GM12878 (cell line): ENCODE measurements around the gene DOK1. TPM values are rescaled to one million over a fixed set of nuclear protein-coding genes. Genes with fewer than 3 reads are reported as not detected.

Source experiments
- ATAC-seq: fragments of 200-7000 bp; cut with Tn5 transposase; 3 replicates; pipeline ENCODE4 v1.9.1; 2020; ENCODE audit warnings: mild to moderate bottlenecking, moderate library complexity
- BruUV-seq: library from RNA; stranded (reverse); fragments of 400-500 nt; replicated peaks from 2 replicates; lab custom pipeline; 2021; lab: Mats Ljungman, UMichigan
- CTCF ChIA-PET: fragments of 300-600 bp; sonication (Branson Sonifier 250); formaldehyde crosslinking; extraction: SDS; loops from one replicate; lab custom pipeline; 2021; ENCODE audit warnings: inconsistent platforms; lab: Yijun Ruan, JAX
- POLR2A ChIA-PET: fragments of 350-600 bp; formaldehyde crosslinking; extraction: SDS; loops from one replicate; lab custom pipeline; 2021; ENCODE audit warnings: inconsistent platforms; lab: Charles Lee
- RAD21 ChIA-PET: fragments of 300-600 bp; sonication (Branson Sonifier 250); formaldehyde crosslinking; loops from one replicate; lab custom pipeline; 2023; ENCODE audit warnings: antibody characterized with exemption; ENCODE audit not compliant: unreplicated experiment; lab: Charles Lee
- SMC1A ChIA-PET: fragments of 300-600 bp; sonication (Branson Sonifier 250); formaldehyde crosslinking; loops from one replicate; lab custom pipeline; 2023; ENCODE audit not compliant: unreplicated experiment, uncharacterized antibody; lab: Charles Lee
- DNase-seq: peaks from one replicate; pipeline ENCODE4 v3.0.0-alpha.2; 2011; ENCODE audit warnings: low read depth, low spot score
- FAIRE-seq: peaks from 3 replicates; lab custom pipeline; 2011; peaks lifted over from hg19 to GRCh38; lab: Jason Lieb, UNC
- H2AFZ ChIP-seq: 2 replicates; pipeline ENCODE4 v1.6.0; 2011; ENCODE audit warnings: low read depth, low read length, control low read depth; ENCODE audit not compliant: control insufficient read depth
- H3K27ac ChIP-seq: 2 replicates; pipeline ENCODE4 v1.5.1; 2011; ENCODE audit warnings: control low read depth; ENCODE audit not compliant: control insufficient read depth, insufficient read depth
- H3K27me3 ChIP-seq, 2 experiments: replicated peaks in 1 of 2; 2 replicates each; pipeline versions ENCODE4 v1.6.0 to v1.6.1; 2011; ENCODE audit warnings: low read length in 1 of 2; ENCODE audit not compliant: control insufficient read depth in 2 of 2, insufficient read depth in 2 of 2
- H3K36me3 ChIP-seq, 2 experiments: 2 replicates each; pipeline ENCODE4 v1.5.1; 2011; ENCODE audit warnings: low read length in 1 of 2; ENCODE audit not compliant: control insufficient read depth in 2 of 2, insufficient read depth in 2 of 2
- H3K4me1 ChIP-seq: 2 replicates; pipeline ENCODE4 v1.6.1; 2011; ENCODE audit warnings: mild to moderate bottlenecking, low read length, moderate library complexity, mixed read lengths; ENCODE audit not compliant: control insufficient read depth, insufficient read depth
- H3K4me2 ChIP-seq: 2 replicates; pipeline ENCODE4 v1.6.0; 2011; ENCODE audit warnings: control low read depth; ENCODE audit not compliant: control insufficient read depth, insufficient read depth
- H3K4me3 ChIP-seq: fragments of 200-600 bp; sonication (generic); 2 replicates; pipeline ENCODE4 v1.5.1; 2016
- H3K79me2 ChIP-seq: 2 replicates; pipeline ENCODE4 v1.6.0; 2011; ENCODE audit warnings: low read length; ENCODE audit not compliant: control insufficient read depth, insufficient read depth
- H3K9ac ChIP-seq: 2 replicates; pipeline ENCODE4 v1.8.0; 2011; ENCODE audit warnings: low read length, control low read depth, mixed read lengths; ENCODE audit not compliant: control insufficient read depth, insufficient read depth
- H3K9me3 ChIP-seq: replicated peaks from 3 replicates; pipeline ENCODE4 v1.5.1; 2011; ENCODE audit warnings: mild to moderate bottlenecking, low read length; ENCODE audit not compliant: control insufficient read depth, insufficient read depth
- H4K20me1 ChIP-seq: 2 replicates; pipeline ENCODE4 v1.6.0; 2011; ENCODE audit not compliant: control insufficient read depth, insufficient read depth
- BCL11A ChIP-seq: IDR thresholded peaks from 2 replicates; pipeline ENCODE4 v1.6.1; 2011; ENCODE audit warnings: low read depth, low read length
- E2F4 ChIP-seq: IDR thresholded peaks from 2 replicates; pipeline ENCODE4 v1.6.1; 2012; ENCODE audit warnings: low read depth, low read length, improper control_type of control experiment
- JUNB ChIP-seq: IDR thresholded peaks from 2 replicates; pipeline ENCODE4 v1.6.1; 2016; ENCODE audit warnings: antibody characterized with exemption, mild to moderate bottlenecking
- KAT2A ChIP-seq: conservative IDR thresholded peaks from 2 replicates; pipeline ENCODE4 v1.6.1; 2011; ENCODE audit warnings: low read depth, low read length; ENCODE audit not compliant: control insufficient read depth
- MLLT1 ChIP-seq: fragments of 450-650 bp; IDR thresholded peaks from 2 replicates; pipeline ENCODE4 v1.6.1; 2016; ENCODE audit warnings: mild to moderate bottlenecking
- NFIC ChIP-seq: IDR thresholded peaks from 2 replicates; pipeline ENCODE4 v1.6.1; 2012; ENCODE audit warnings: low read depth, mild to moderate bottlenecking, inconsistent platforms, low read length, moderate library complexity
- TAF1 ChIP-seq: IDR thresholded peaks from 2 replicates; pipeline ENCODE4 v1.6.1; 2011; ENCODE audit warnings: mild to moderate bottlenecking, low read depth, low read length, borderline replicate concordance
- TCF7 ChIP-seq: IDR thresholded peaks from 2 replicates; pipeline ENCODE4 v1.6.1; 2014; ENCODE audit warnings: antibody characterized with exemption, borderline replicate concordance
- ZNF24 ChIP-seq: fragments of 450-650 bp; IDR thresholded peaks from 2 replicates; pipeline ENCODE4 v1.6.1; 2017; ENCODE audit warnings: antibody characterized with exemption, mild to moderate bottlenecking
- ZNF592 ChIP-seq: fragments of 450-650 bp; IDR thresholded peaks from 2 replicates; pipeline ENCODE4 v1.6.1; 2017; ENCODE audit warnings: mild to moderate bottlenecking, moderate library complexity
- ZNF687 ChIP-seq: fragments of 450-650 bp; IDR thresholded peaks from 2 replicates; pipeline ENCODE4 v1.6.1; 2017; ENCODE audit warnings: mild to moderate bottlenecking, moderate library complexity
- WGBS: methylation state at CpG from one replicate; pipeline ENCODE4 v1.1.6; 2016; ENCODE audit warnings: low lambda C conversion rate; ENCODE audit not compliant: insufficient replicate concordance, insufficient coverage; ENCODE audit errors: missing lambda C conversion rate; 5-methylcytosine and 5-hydroxymethylcytosine counted together
- in situ Hi-C: fragments of 300-500 bp; cut with MboI; formaldehyde crosslinking; loops from 9 replicates; pipeline ENCODE4 v1.14.3; 2018; ENCODE audit warnings: mixed read lengths
- intact Hi-C: fragments of 100-400 bp; cut with micrococcal nuclease; formaldehyde crosslinking; loops from one replicate; pipeline ENCODE4 v1.14.2; 2022; ENCODE audit not compliant: unreplicated experiment
- polyA plus RNA-seq, 11 experiments: library from polyadenylated mRNA; depleted of rRNA in 4 of 11; unstranded in 6 of 11; stranded (reverse) in 5 of 11; fragments of >200 nt; fragmentation: Nextera tagmentation in 4 of 11; fragmentation: Illumina TruSeq in 1 of 11; extraction: Ambion mirVana in 4 of 11; extraction: Trizol in 1 of 11; gene quantifications; 1 replicate in 1 of 11; 2 replicates in 10 of 11; pipeline versions ENCODE4 v1.2.1 to v1.2.3, GENCODE V29; 2011 to 2016; ENCODE audit warnings: inconsistent platforms in 2 of 11, missing spikeins in 2 of 11, low read depth in 1 of 11
- total RNA-seq, 4 experiments: library from RNA; depleted of rRNA in 3 of 4; stranded (reverse); fragments of >200 nt in 3 of 4; fragmentation: Illumina TruSeq in 1 of 4; extraction: Trizol in 1 of 4; gene quantifications; 2 replicates each; pipeline versions ENCODE4 v1.2.1 to v1.2.3, GENCODE V29; 2013 to 2021

DOK1 gene
- total and polyA plus RNA-seq, 10 of the 15 experiments (the other 5 are each of a cell fraction or from before 2014, with no cell fraction given): 1.4 to 104 (median 59.7) TPM

GRCh38 chr2:74526649-74527230, 27.8 kb upstream of the DOK1 start (continued):
- TF ChIP-seq ZNF592 (no peak), ZNF24 (no peak), JUNB (no peak), TAF1 (no peak), BCL11A (no peak)
- TF ChIP-seq, all 136 proteins: peak for 0

GRCh38 chr2:74527741-74528140, 26.8 kb upstream of the DOK1 start:
- H3K36me3 ChIP-seq: peaks cover 13 to 29% of the 10 kb centered on the region in 2 experiments
- intact Hi-C loops: no loop called here
- ChIA-PET POLR2A (interaction anchor here (0.7 to 2.6 kb wide), 3 partner anchors 24 to 59 kb away, joined by 3 to 10 read pairs (median 3); partner anchors contain the start of genes CCDC142 and TTC31), CTCF (interaction anchor here (1.5 to 10.4 kb wide), 4 partner anchors 18 to 59 kb away, joined by 4 to 226 read pairs (median 116); partner anchors contain the start of gene PCGF1), RAD21 (interaction anchor here (7.5 kb wide), 1 partner anchor 59 kb away, joined by 158 read pairs; no protein-coding TSS in a partner anchor), SMC1A (interaction anchor here (1.7 to 9.9 kb wide), 3 partner anchors 19 to 59 kb away, joined by 7 to 208 read pairs (median 52); partner anchors contain the start of gene PCGF1)
- no peak overlapping the region for H3K9ac ChIP-seq
- H3K4me1 ChIP-seq: peaks cover 33% of the 10 kb centered on the region
- 95% methylated on average over 9 of the region's 9 CpGs for WGBS
- H4K20me1 ChIP-seq: no peaks in the 10 kb centered on the region
- no peak for DNase-seq
- peak overlapping the region; percentile 84; the same call in 1 of the 2 replicates for H3K4me3 ChIP-seq
- H3K9me3 ChIP-seq: no peaks in the 10 kb centered on the region
- FAIRE-seq: no peak
- TSS peak; percentile 78 for BruUV-seq
- peak overlapping the region; percentile 88 for H3K4me2 ChIP-seq
- in situ Hi-C loops: no loop called here
- no peak for ATAC-seq
- H2AFZ ChIP-seq: no peak overlapping the region
- H3K27ac ChIP-seq: no peak overlapping the region
- peaks cover 50% of the 10 kb centered on the region for H3K79me2 ChIP-seq
- no peaks in the 10 kb centered on the region for H3K27me3 ChIP-seq
- no peak for TF ChIP-seq E2F4
- TF ChIP-seq TCF7: no peak
- no peak for TF ChIP-seq NFIC
- no peak for TF ChIP-seq ZNF687
- TF ChIP-seq KAT2A: no peak
- TF ChIP-seq MLLT1: no peak
